ENCODE results near the gene CHDH.
A peak's percentile ranks its signal among the peaks of the same experiment; 100 is the strongest.

The CHDH gene

GRCh38 chr3:53891497-53892285 lies 45.5 kb upstream of the CHDH start, which contains the start of gene SELENOK (continued):
- TF ChIP-seq ZBTB11 (tag by site-specific recombination; conservative IDR thresholded peaks at IDR 0.05; ENCODE audit: low read depth): peak; percentile 96
- TF ChIP-seq ZNF394 (tag by site-specific recombination; IDR thresholded peaks at IDR 0.05; ENCODE audit: borderline replicate concordance): peak; percentile 69
- no peak for TF ChIP-seq ZNF843 (tag by site-specific recombination; IDR thresholded peaks at IDR 0.05)
- TF ChIP-seq KLF1 (tag by site-specific recombination; IDR thresholded peaks at IDR 0.05): peak; percentile 26
- TF ChIP-seq TRIM28 (IDR thresholded peaks at IDR 0.05; ENCODE audit: borderline replicate concordance, low read length): 0 out of 2 replicates have a peak, but pooled peaks have one; percentile 26
- TF ChIP-seq KLF16 (tag by site-specific recombination; IDR thresholded peaks at IDR 0.05): no peak; the same call in 1 of the 2 replicates
- TF ChIP-seq ZNF48 (tag by site-specific recombination; IDR thresholded peaks at IDR 0.05): no peak
- TF ChIP-seq ZNF391 (tag by site-specific recombination; IDR thresholded peaks at IDR 0.05; ENCODE audit: borderline replicate concordance, low read depth): no peak
- TF ChIP-seq, protein P1, sequence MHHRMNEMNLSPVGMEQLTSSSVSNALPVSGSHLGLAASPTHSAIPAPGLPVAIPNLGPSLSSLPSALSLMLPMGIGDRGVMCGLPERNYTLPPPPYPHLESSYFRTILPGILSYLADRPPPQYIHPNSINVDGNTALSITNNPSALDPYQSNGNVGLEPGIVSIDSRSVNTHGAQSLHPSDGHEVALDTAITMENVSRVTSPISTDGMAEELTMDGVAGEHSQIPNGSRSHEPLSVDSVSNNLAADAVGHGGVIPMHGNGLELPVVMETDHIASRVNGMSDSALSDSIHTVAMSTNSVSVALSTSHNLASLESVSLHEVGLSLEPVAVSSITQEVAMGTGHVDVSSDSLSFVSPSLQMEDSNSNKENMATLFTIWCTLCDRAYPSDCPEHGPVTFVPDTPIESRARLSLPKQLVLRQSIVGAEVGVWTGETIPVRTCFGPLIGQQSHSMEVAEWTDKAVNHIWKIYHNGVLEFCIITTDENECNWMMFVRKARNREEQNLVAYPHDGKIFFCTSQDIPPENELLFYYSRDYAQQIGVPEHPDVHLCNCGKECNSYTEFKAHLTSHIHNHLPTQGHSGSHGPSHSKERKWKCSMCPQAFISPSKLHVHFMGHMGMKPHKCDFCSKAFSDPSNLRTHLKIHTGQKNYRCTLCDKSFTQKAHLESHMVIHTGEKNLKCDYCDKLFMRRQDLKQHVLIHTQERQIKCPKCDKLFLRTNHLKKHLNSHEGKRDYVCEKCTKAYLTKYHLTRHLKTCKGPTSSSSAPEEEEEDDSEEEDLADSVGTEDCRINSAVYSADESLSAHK (tag by site-specific recombination; IDR thresholded peaks at IDR 0.05): peak; percentile 97
- TF ChIP-seq ZBTB7A (tag by site-specific recombination; IDR thresholded peaks at IDR 0.05; ENCODE audit: low read depth): no peak
- no peak for TF ChIP-seq ZNF792 (tag by site-specific recombination; IDR thresholded peaks at IDR 0.05)
- TF ChIP-seq GLI4 (tag by site-specific recombination; IDR thresholded peaks at IDR 0.05): no peak
- 0 out of 2 replicates have a peak, but pooled peaks have one; percentile 38 for TF ChIP-seq ZNF501 (tag by site-specific recombination; IDR thresholded peaks at IDR 0.05)
- TF ChIP-seq KLF9 (tag by site-specific recombination; IDR thresholded peaks at IDR 0.05; ENCODE audit: low read depth): peak; percentile 24; the same call in 1 of the 2 replicates
- TF ChIP-seq ZBTB20 (tag by site-specific recombination; IDR thresholded peaks at IDR 0.05): peak; percentile 61; the same call in 1 of the 2 replicates
- no peak for TF ChIP-seq FEZF1 (tag by site-specific recombination; IDR thresholded peaks at IDR 0.05)
- TF ChIP-seq ZNF335 (tag by site-specific recombination; conservative IDR thresholded peaks at IDR 0.05): peak; percentile 36; the same call in 1 of the 2 replicates
- TF ChIP-seq ZBTB17 (tag by site-specific recombination; IDR thresholded peaks at IDR 0.05): peak; percentile 89; the same call in 1 of the 2 replicates
- peak; percentile 99 for TF ChIP-seq ZNF629 (tag by site-specific recombination; IDR thresholded peaks at IDR 0.05)
- TF ChIP-seq SCRT1 (tag by site-specific recombination; IDR thresholded peaks at IDR 0.05; ENCODE audit: borderline replicate concordance): no peak
- no peak for TF ChIP-seq ZBTB10 (tag by site-specific recombination; IDR thresholded peaks at IDR 0.05)
- 0 out of 2 replicates have a peak, but pooled peaks have one; percentile 15 for TF ChIP-seq ZNF692 (tag by site-specific recombination; IDR thresholded peaks at IDR 0.05)
- no peak for TF ChIP-seq ZNF132 (tag by site-specific recombination; IDR thresholded peaks at IDR 0.05; ENCODE audit: borderline replicate concordance)
- TF ChIP-seq, protein P2, sequence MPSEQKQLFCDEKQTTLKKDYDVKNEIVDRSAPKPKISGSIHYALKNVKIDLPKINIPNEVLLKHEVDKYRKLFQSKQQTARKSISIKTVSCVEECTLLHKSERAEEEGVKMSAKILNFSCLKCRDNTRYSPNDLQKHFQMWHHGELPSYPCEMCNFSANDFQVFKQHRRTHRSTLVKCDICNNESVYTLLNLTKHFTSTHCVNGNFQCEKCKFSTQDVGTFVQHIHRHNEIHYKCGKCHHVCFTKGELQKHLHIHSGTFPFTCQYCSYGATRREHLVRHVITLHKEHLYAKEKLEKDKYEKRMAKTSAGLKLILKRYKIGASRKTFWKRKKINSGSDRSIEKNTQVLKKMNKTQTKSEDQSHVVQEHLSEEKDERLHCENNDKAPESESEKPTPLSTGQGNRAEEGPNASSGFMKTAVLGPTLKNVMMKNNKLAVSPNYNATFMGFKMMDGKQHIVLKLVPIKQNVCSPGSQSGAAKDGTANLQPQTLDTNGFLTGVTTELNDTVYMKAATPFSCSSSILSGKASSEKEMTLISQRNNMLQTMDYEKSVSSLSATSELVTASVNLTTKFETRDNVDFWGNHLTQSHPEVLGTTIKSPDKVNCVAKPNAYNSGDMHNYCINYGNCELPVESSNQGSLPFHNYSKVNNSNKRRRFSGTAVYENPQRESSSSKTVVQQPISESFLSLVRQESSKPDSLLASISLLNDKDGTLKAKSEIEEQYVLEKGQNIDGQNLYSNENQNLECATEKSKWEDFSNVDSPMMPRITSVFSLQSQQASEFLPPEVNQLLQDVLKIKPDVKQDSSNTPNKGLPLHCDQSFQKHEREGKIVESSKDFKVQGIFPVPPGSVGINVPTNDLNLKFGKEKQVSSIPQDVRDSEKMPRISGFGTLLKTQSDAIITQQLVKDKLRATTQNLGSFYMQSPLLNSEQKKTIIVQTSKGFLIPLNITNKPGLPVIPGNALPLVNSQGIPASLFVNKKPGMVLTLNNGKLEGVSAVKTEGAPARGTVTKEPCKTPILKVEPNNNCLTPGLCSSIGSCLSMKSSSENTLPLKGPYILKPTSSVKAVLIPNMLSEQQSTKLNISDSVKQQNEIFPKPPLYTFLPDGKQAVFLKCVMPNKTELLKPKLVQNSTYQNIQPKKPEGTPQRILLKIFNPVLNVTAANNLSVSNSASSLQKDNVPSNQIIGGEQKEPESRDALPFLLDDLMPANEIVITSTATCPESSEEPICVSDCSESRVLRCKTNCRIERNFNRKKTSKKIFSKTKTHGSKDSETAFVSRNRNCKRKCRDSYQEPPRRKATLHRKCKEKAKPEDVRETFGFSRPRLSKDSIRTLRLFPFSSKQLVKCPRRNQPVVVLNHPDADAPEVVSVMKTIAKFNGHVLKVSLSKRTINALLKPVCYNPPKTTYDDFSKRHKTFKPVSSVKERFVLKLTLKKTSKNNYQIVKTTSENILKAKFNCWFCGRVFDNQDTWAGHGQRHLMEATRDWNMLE (tag by site-specific recombination; conservative IDR thresholded peaks at IDR 0.05; ENCODE audit: low read depth): peak; percentile 98

Data from HEK293 (cell line).